GM21825 (cell line): ENCODE data around the gene NPTN.
"Not testable (repeated sequence)": the region's sequence is repeated elsewhere in the genome, so short reads cannot be mapped to it uniquely, and the experiment has no call there.

Experiments used
- ATAC-seq: cut with Tn5 transposase; IDR thresholded peaks from one replicate; pipeline ENCODE4 v1.9.1; 2021; ENCODE audit warnings: mild to moderate bottlenecking, moderate library complexity; ENCODE audit not compliant: unreplicated experiment

The NPTN gene

GRCh38 chr15:73633111-73633990 lies at the start of gene NPTN:
NPTN (minus strand) TSS chr15:73633389; CDS start chr15:73633215, 174 bp downstream.
- ATAC-seq: peak; percentile 88

GRCh38 chr15:73682600-73683090 lies 49.5 kb upstream of the NPTN start:
- ATAC-seq: no peak

- ATAC-seq: no peak
These were observed 48.8 kb upstream of the NPTN start for GRCh38 chr15:73681856-73682599.

GRCh38 chr15:73681063-73681462 lies 47.9 kb upstream of the NPTN start:
- ATAC-seq: no peak

- ATAC-seq: no peak
These were observed 47.4 kb upstream of the NPTN start for GRCh38 chr15:73680549-73680948.

- no peak for ATAC-seq
These were observed 46.8 kb upstream of the NPTN start for GRCh38 chr15:73679964-73680363.

- ATAC-seq: no peak
These were observed 46.0 kb upstream of the NPTN start for GRCh38 chr15:73679180-73679579.

- no peak for ATAC-seq
These were observed 45.3 kb upstream of the NPTN start for GRCh38 chr15:73678498-73678897.

GRCh38 chr15:73677733-73678132 lies 44.5 kb upstream of the NPTN start:
- no peak for ATAC-seq

- no peak for ATAC-seq
These were observed 44.0 kb upstream of the NPTN start for GRCh38 chr15:73677146-73677607.

GRCh38 chr15:73674587-73674986 lies 41.4 kb upstream of the NPTN start:
- no peak for ATAC-seq

GRCh38 chr15:73660455-73660854 lies 27.3 kb upstream of the NPTN start:
- no peak for ATAC-seq

- no peak for ATAC-seq
These were observed 25.5 kb upstream of the NPTN start for GRCh38 chr15:73658645-73659044.

GRCh38 chr15:73655724-73656123 lies 22.5 kb upstream of the NPTN start:
- ATAC-seq: no peak

GRCh38 chr15:73654659-73655058 lies 21.5 kb upstream of the NPTN start:
- no peak for ATAC-seq

GRCh38 chr15:73650416-73651126 lies 17.4 kb upstream of the NPTN start:
- no peak for ATAC-seq

- ATAC-seq: no peak
These were observed 14.8 kb upstream of the NPTN start for GRCh38 chr15:73648014-73648295.

GRCh38 chr15:73647259-73648013 lies 14.2 kb upstream of the NPTN start:
- no peak for ATAC-seq

- ATAC-seq: not testable (repeated sequence)
These were observed 6.3 kb upstream of the NPTN start for GRCh38 chr15:73639464-73639863.

GRCh38 chr15:73637527-73637926 lies 4.3 kb upstream of the NPTN start:
- no peak for ATAC-seq
